H1 (cell line): ENCODE results near the gene YWHAE. TPM values are rescaled to one million over a fixed set of nuclear protein-coding genes. Genes with fewer than 3 reads are reported as not detected.

Source experiments
- CTCF ChIA-PET: fragments of 300-600 bp; sonication (Branson Sonifier 250); formaldehyde crosslinking; loops from one replicate; lab custom pipeline; 2021; ENCODE audit not compliant: partially characterized antibody; lab: Charles Lee
- POLR2A ChIA-PET: fragments of 300-600 bp; sonication (Branson Sonifier 250); formaldehyde crosslinking; loops from one replicate; lab custom pipeline; 2021; ENCODE audit warnings: inconsistent platforms; ENCODE audit not compliant: partially characterized antibody; lab: Charles Lee
- DNase-seq, 2 experiments: peaks; one replicate each; pipeline versions ENCODE4 v3.0.0 to v3.0.0-alpha.2; 2010 to 2022; ENCODE audit warnings: low spot score in 2 of 2, low read depth in 1 of 2, mixed read lengths in 1 of 2
- FAIRE-seq: peaks from 2 replicates; lab custom pipeline; 2011; peaks lifted over from hg19 to GRCh38; lab: Jason Lieb, UNC
- H2AFZ ChIP-seq: 2 replicates; pipeline ENCODE4 v1.8.1; 2012; ENCODE audit warnings: low read length, inconsistent platforms
- H2AK5ac ChIP-seq: 2 replicates; pipeline ENCODE4 v1.6.1; 2013; ENCODE audit warnings: low read depth, low read length
- H2BK120ac ChIP-seq: replicated peaks from 2 replicates; pipeline ENCODE3; 2013; ENCODE audit warnings: low read depth, low read length, inconsistent platforms
- H2BK12ac ChIP-seq: 2 replicates; pipeline ENCODE4 v1.6.1; 2013; ENCODE audit warnings: low read depth, low read length
- H2BK15ac ChIP-seq: 2 replicates; pipeline ENCODE4 v1.6.1; 2013; ENCODE audit warnings: low read length
- H2BK20ac ChIP-seq: 2 replicates; pipeline ENCODE4 v1.6.1; 2013; ENCODE audit warnings: low read length
- H2BK5ac ChIP-seq: 2 replicates; pipeline ENCODE4 v1.6.1; 2013; ENCODE audit warnings: low read depth, low read length
- H3K14ac ChIP-seq: 2 replicates; pipeline ENCODE4 v1.6.1; 2013; ENCODE audit warnings: inconsistent platforms; ENCODE audit not compliant: insufficient read length
- H3K18ac ChIP-seq: 2 replicates; pipeline ENCODE4 v1.6.1; 2013; ENCODE audit warnings: low read length; ENCODE audit errors: extremely low read depth
- H3K23ac ChIP-seq: 2 replicates; pipeline ENCODE4 v1.6.1; 2013; ENCODE audit warnings: inconsistent platforms; ENCODE audit not compliant: insufficient read length
- H3K23me2 ChIP-seq: 2 replicates; pipeline ENCODE4 v1.6.1; 2013; ENCODE audit warnings: low read depth, low read length
- H3K27ac ChIP-seq: 2 replicates; pipeline ENCODE4 v1.6.1; 2011; ENCODE audit warnings: low read depth, low read length, inconsistent platforms
- H3K27me3 ChIP-seq, 4 experiments: replicated peaks in 1 of 4; 1 replicate in 1 of 4; 2 replicates in 3 of 4; pipeline versions ENCODE4 v1.6.1 to v1.8.1; 2011 to 2013; ENCODE audit warnings: low read length in 3 of 4, mild to moderate bottlenecking in 3 of 4, inconsistent platforms in 2 of 4, mixed read lengths in 2 of 4, moderate library complexity in 1 of 4; ENCODE audit not compliant: control insufficient read depth in 3 of 4, insufficient read depth in 3 of 4; ENCODE audit errors: extremely low read depth in 1 of 4
- H3K36me3 ChIP-seq, 4 experiments: 2 replicates each; pipeline versions ENCODE4 v1.6.1 to v1.8.1; 2011 to 2013; ENCODE audit warnings: mild to moderate bottlenecking in 4 of 4, low read length in 3 of 4, moderate library complexity in 2 of 4, control low read depth in 1 of 4, inconsistent platforms in 1 of 4; ENCODE audit not compliant: insufficient read depth in 4 of 4, control insufficient read depth in 2 of 4
- H3K4ac ChIP-seq: replicated peaks from 2 replicates; pipeline ENCODE3; 2013; ENCODE audit warnings: low read length, low read depth, mixed read lengths, inconsistent platforms; ENCODE audit not compliant: insufficient read length
- H3K4me1 ChIP-seq, 4 experiments: replicated peaks in 1 of 4; 1 replicate in 1 of 4; 2 replicates in 3 of 4; pipeline versions ENCODE4 v1.6.1 to v1.8.1; 2011 to 2013; ENCODE audit warnings: low read length in 3 of 4, inconsistent platforms in 2 of 4, mixed read lengths in 1 of 4; ENCODE audit not compliant: insufficient read depth in 4 of 4, control insufficient read depth in 3 of 4
- H3K4me2 ChIP-seq, 2 experiments: 2 replicates each; pipeline versions ENCODE4 v1.6.1 to v1.8.1; 2011 to 2013; ENCODE audit warnings: low read depth in 2 of 2, low read length in 2 of 2, control low read depth in 1 of 2, inconsistent platforms in 1 of 2, mild to moderate bottlenecking in 1 of 2; ENCODE audit not compliant: insufficient read depth in 1 of 2
- H3K4me3 ChIP-seq, 4 experiments: fragments of 200-600, 300-600 bp in 1 of 4; sonication (generic), shearing (Covaris generic), sonication (Bioruptor Twin) in 1 of 4; 2 replicates each; pipeline versions ENCODE4 v1.5.1 to v1.8.1; 2011 to 2016; ENCODE audit warnings: low read length in 4 of 4, low read depth in 3 of 4, control low read depth in 2 of 4, inconsistent platforms in 2 of 4, mild to moderate bottlenecking in 2 of 4, mixed read lengths in 1 of 4, moderate library complexity in 1 of 4; ENCODE audit not compliant: insufficient read depth in 2 of 4; ENCODE audit errors: extremely low read depth in 1 of 4
- H3K56ac ChIP-seq: replicated peaks from 2 replicates; pipeline ENCODE3; 2013; ENCODE audit warnings: low read depth, mild to moderate bottlenecking, mixed read lengths, low read length, inconsistent platforms; ENCODE audit not compliant: insufficient read length
- H3K79me1 ChIP-seq: 2 replicates; pipeline ENCODE4 v1.6.1; 2013; ENCODE audit warnings: low read depth, low read length, control low read depth
- H3K79me2 ChIP-seq, 2 experiments: 2 replicates each; pipeline versions ENCODE4 v1.6.1 to v1.8.1; 2012 to 2013; ENCODE audit warnings: low read length in 2 of 2, mild to moderate bottlenecking in 2 of 2, inconsistent platforms in 1 of 2; ENCODE audit not compliant: insufficient read depth in 2 of 2, control insufficient read depth in 1 of 2
- H3K9ac ChIP-seq, 4 experiments: replicated peaks in 1 of 4; 1 replicate in 1 of 4; 2 replicates in 3 of 4; pipeline versions ENCODE4 v1.6.1 to v1.8.1; 2011 to 2013; ENCODE audit warnings: low read depth in 3 of 4, low read length in 3 of 4, control low read depth in 2 of 4, mild to moderate bottlenecking in 2 of 4, moderate library complexity in 2 of 4, inconsistent platforms in 1 of 4; ENCODE audit errors: extremely low read depth in 1 of 4
- H3K9me3 ChIP-seq, 2 experiments: 2 replicates each; pipeline versions ENCODE4 v1.6.1 to v1.8.1; 2012 to 2013; ENCODE audit warnings: mild to moderate bottlenecking in 2 of 2, moderate library complexity in 2 of 2, control low read depth in 1 of 2, inconsistent platforms in 1 of 2, low read depth in 1 of 2, low read length in 1 of 2, mixed read lengths in 1 of 2; ENCODE audit not compliant: insufficient read depth in 2 of 2
- H4K20me1 ChIP-seq, 2 experiments: replicated peaks in 1 of 2; 2 replicates each; pipeline versions ENCODE3 to v1.8.1; 2011 to 2013; ENCODE audit warnings: inconsistent platforms in 2 of 2, low read length in 2 of 2, mild to moderate bottlenecking in 1 of 2; ENCODE audit not compliant: insufficient read depth in 2 of 2, control insufficient read depth in 1 of 2
- H4K5ac ChIP-seq: 2 replicates; pipeline ENCODE4 v1.6.1; 2013; ENCODE audit warnings: low read length, low read depth, mixed read lengths, inconsistent platforms; ENCODE audit not compliant: insufficient read length
- H4K8ac ChIP-seq: 2 replicates; pipeline ENCODE4 v1.8.0; 2013; ENCODE audit warnings: mild to moderate bottlenecking, moderate library complexity, low read length, inconsistent platforms; ENCODE audit not compliant: insufficient read depth; ENCODE audit errors: extremely low read depth
- H4K91ac ChIP-seq: replicated peaks from 2 replicates; pipeline ENCODE3; 2013; ENCODE audit warnings: low read length, mixed read lengths, inconsistent platforms; ENCODE audit not compliant: insufficient read length
- BACH1 ChIP-seq: IDR thresholded peaks from 2 replicates; pipeline ENCODE4 v1.6.1; 2012; ENCODE audit warnings: low read length, improper control_type of control experiment
- CBX5 ChIP-seq: fragments of 300-800, 300-1000 bp; sonication (generic); IDR thresholded peaks from 2 replicates; pipeline ENCODE4 v1.7.1; 2016; ENCODE audit warnings: antibody characterized with exemption, low read length, low read depth
- CBX8 ChIP-seq: fragments of 300-800, 300-1000 bp; sonication (generic); IDR thresholded peaks from 2 replicates; pipeline ENCODE4 v1.7.1; 2016; ENCODE audit warnings: low read depth, low read length, borderline replicate concordance
- CEBPB ChIP-seq: IDR thresholded peaks from 2 replicates; pipeline ENCODE4 v1.6.1; 2012; ENCODE audit warnings: low read depth, low read length
- CREB1 ChIP-seq: IDR thresholded peaks from 2 replicates; pipeline ENCODE4 v1.6.1; 2012; ENCODE audit warnings: inconsistent platforms
- GABPA ChIP-seq: IDR thresholded peaks from 2 replicates; pipeline ENCODE4 v1.6.1; 2011; ENCODE audit warnings: mild to moderate bottlenecking, low read length, moderate library complexity, borderline replicate concordance; ENCODE audit not compliant: insufficient read depth
- GTF2F1 ChIP-seq: IDR thresholded peaks from 2 replicates; pipeline ENCODE4 v1.6.1; 2012; ENCODE audit warnings: low read depth, low read length, improper control_type of control experiment, borderline replicate concordance
- MAFK ChIP-seq: IDR thresholded peaks from 2 replicates; pipeline ENCODE4 v1.6.1; 2012; ENCODE audit warnings: low read depth, mild to moderate bottlenecking, improper control_type of control experiment, low read length
- NRF1 ChIP-seq: IDR thresholded peaks from 2 replicates; pipeline ENCODE4 v1.6.1; 2011; ENCODE audit warnings: mild to moderate bottlenecking, low read depth, low read length, improper control_type of control experiment
- RNF2 ChIP-seq: fragments of 200-900, 300-1000 bp; sonication (generic); IDR thresholded peaks from 2 replicates; pipeline ENCODE4 v1.7.1; 2016; ENCODE audit warnings: borderline replicate concordance, low read depth, mild to moderate bottlenecking, antibody characterized with exemption, low read length; ENCODE audit not compliant: poor library complexity, severe bottlenecking; ENCODE audit errors: missing control alignments
- RXRA ChIP-seq: IDR thresholded peaks from 2 replicates; pipeline ENCODE4 v1.6.1; 2011; ENCODE audit warnings: low read depth, mild to moderate bottlenecking, low read length, moderate library complexity; ENCODE audit not compliant: insufficient read depth
- SP4 ChIP-seq: IDR thresholded peaks from 2 replicates; pipeline ENCODE4 v1.6.1; 2012; ENCODE audit warnings: low read length, inconsistent platforms
- TCF12 ChIP-seq: IDR thresholded peaks from 2 replicates; pipeline ENCODE4 v1.6.1; 2011; ENCODE audit warnings: low read depth, mild to moderate bottlenecking, low read length
- WGBS, 2 experiments: shearing (Covaris generic) in 1 of 2; methylation state at CpG; one replicate each; pipeline versions ENCODE4 v1.1.6 to v1.1.7; 2013 to 2015; ENCODE audit warnings: low lambda C conversion rate in 2 of 2, mixed read lengths in 2 of 2, inconsistent platforms in 1 of 2, low coverage in 1 of 2, missing lambda C conversion rate in 1 of 2; ENCODE audit not compliant: insufficient replicate concordance in 2 of 2, insufficient coverage in 1 of 2, insufficient read length in 1 of 2; ENCODE audit errors: extremely low coverage in 1 of 2, missing lambda C conversion rate in 1 of 2; 5-methylcytosine and 5-hydroxymethylcytosine counted together
- polyA plus RNA-seq, 7 experiments: library from polyadenylated mRNA; depleted of rRNA in 3 of 7; stranded (reverse) in 5 of 7; unstranded in 2 of 7; fragments of >200 nt in 5 of 7; fragments of 200-250 nt in 2 of 7; gene quantifications; 1 replicate in 5 of 7; 2 replicates in 1 of 7; 4 replicates in 1 of 7; pipeline versions ENCODE4 v1.2.1 to v1.2.3, GENCODE V29; 2011 to 2013; ENCODE audit warnings: missing spikeins in 2 of 7, mixed read lengths in 2 of 7
- total RNA-seq: library from RNA; stranded (reverse); fragmentation: NEBNext Ultra II Directional; extraction: Animal tissue kit (Norgen Biotek cat#: 25700); gene quantifications from 2 replicates; pipeline ENCODE4 v1.2.1, GENCODE V29; 2021

Gene YWHAE
- total and polyA plus RNA-seq, 2 of the 8 experiments (the other 6 are each of a cell fraction or from before 2014, with no cell fraction given) = 559 to 1,186 TPM

GRCh38 chr17:1351971-1352370 is 48.1 kb downstream of the YWHAE start:
- no peak overlapping the region for H3K23ac ChIP-seq
- H3K79me2 ChIP-seq = peaks cover 10 to 83% of the 10 kb centered on the region in 2 experiments
- H2AK5ac ChIP-seq = no peak overlapping the region
- H3K9me3 ChIP-seq = no peaks in the 10 kb centered on the region
- no peak overlapping the region for H2BK20ac ChIP-seq
- no peak for DNase-seq
- CTCF ChIA-PET = interaction anchor here (1.0 to 4.9 kb wide), 5 partner anchors 12 to 300 kb away, joined by 3 to 36 read pairs (median 4); partner anchors contain the start of gene INPP5K
- FAIRE-seq = no peak
- no peaks in the 10 kb centered on the region for H3K4me1 ChIP-seq
- no peak overlapping the region for H2BK15ac ChIP-seq
- H3K79me1 ChIP-seq = peaks cover 6% of the 10 kb centered on the region; the same call in 1 of the 2 replicates
- 94% methylated on average over 3 of the region's 3 CpGs; no CpG with 5 or more reads in 1 of the 2 experiments for WGBS, 2 experiments
- H3K18ac ChIP-seq = no peak overlapping the region
- no peak overlapping the region for H4K8ac ChIP-seq
- peaks cover 16 to 19% of the 10 kb centered on the region in 2 experiments for H4K20me1 ChIP-seq
- H2BK120ac ChIP-seq = no peak overlapping the region
- no peak overlapping the region for H4K91ac ChIP-seq
- H3K56ac ChIP-seq = no peak overlapping the region
- POLR2A ChIA-PET = interaction anchor here (0.6 to 2.7 kb wide), 9 partner anchors 9 to 64 kb away, joined by 3 to 8 read pairs (median 4); partner anchors contain the start of gene YWHAE
- peaks cover 14 to 78% (median 50%) of the 10 kb centered on the region in 4 experiments for H3K36me3 ChIP-seq
- no peak overlapping the region for H3K27ac ChIP-seq
- H2AFZ ChIP-seq = no peak overlapping the region
- no peak overlapping the region for H3K4me2 ChIP-seq
- H3K4me3 ChIP-seq = no peak overlapping the region
- peaks cover 2% of the 10 kb centered on the region; the same call in 1 of the 2 replicates for H3K23me2 ChIP-seq
- no peaks in the 10 kb centered on the region for H3K27me3 ChIP-seq
- H4K5ac ChIP-seq = no peak overlapping the region
- H3K9ac ChIP-seq = no peak overlapping the region
- H2BK12ac ChIP-seq = no peak overlapping the region
- H3K14ac ChIP-seq = no peak overlapping the region
- no peak overlapping the region for H2BK5ac ChIP-seq
- no peak overlapping the region for H3K4ac ChIP-seq
- TF ChIP-seq TCF12 = no peak
- TF ChIP-seq MAFK = no peak
- no peak for TF ChIP-seq CBX8
- TF ChIP-seq RXRA = no peak
- TF ChIP-seq RNF2 = no peak
- TF ChIP-seq CREB1 = no peak
- no peak for TF ChIP-seq BACH1
- TF ChIP-seq NRF1 = no peak
- TF ChIP-seq CBX5 = no peak
- TF ChIP-seq SP4 = no peak
- no peak for TF ChIP-seq CEBPB
- TF ChIP-seq GABPA = no peak
- TF ChIP-seq GTF2F1 = no peak
